ENCODE data around the gene THAP5.

Gene THAP5

GRCh38 chr7:108528183-108528712 is 41.3 kb downstream of the THAP5 start:
- no peak for DNase-seq

GRCh38 chr7:108526768-108527017 is 42.8 kb downstream of the THAP5 start:
- DNase-seq: no peak

GRCh38 chr7:108525985-108526767 is 43.3 kb downstream of the THAP5 start, which contains the start of gene PNPLA8:
TSS of gene PNPLA8 (minus strand) at chr7:108526135. CDS start at chr7:108515491, 10,644 bp downstream.
- peak; percentile 100 for DNase-seq

- DNase-seq: peak; percentile 17
These were observed 44.0 kb downstream of the THAP5 start for GRCh38 chr7:108525327-108525984.

GRCh38 chr7:108522780-108523179 is 46.7 kb downstream of the THAP5 start:
- no peak for DNase-seq

- DNase-seq: no peak
These were observed 51.6 kb downstream of the THAP5 start for GRCh38 chr7:108517951-108518350.

GRCh38 chr7:108515630-108516029 is 53.9 kb downstream of the THAP5 start:
- no peak for DNase-seq

GRCh38 chr7:108515013-108515412 is 54.5 kb downstream of the THAP5 start:
- DNase-seq: no peak

Data from activated CD4-positive, alpha-beta T cell treated with anti-CD3 and anti-CD28 coated beads, Interleukin-2, Interleukin-6, amounts not matched to agents 100 ng/mL and 50 ng/mL, durations not matched to agents 16 hours and 8 hours (primary cell).